T-helper 1 cell (primary cell): ENCODE data around the gene SLC25A21.
"Not testable (repeated sequence)": the region's sequence is repeated elsewhere in the genome, so short reads cannot be mapped to it uniquely, and the experiment has no call there.

Experiments used
- DNase-seq, 5 donors: peaks; one replicate each; pipeline ENCODE4 v3.0.0-alpha.2; 2012 to 2020

SLC25A21 gene

GRCh38 chr14:37185670-37186069, 13.3 kb upstream of the SLC25A21 start:
- DNase-seq: no peak

DNA sequence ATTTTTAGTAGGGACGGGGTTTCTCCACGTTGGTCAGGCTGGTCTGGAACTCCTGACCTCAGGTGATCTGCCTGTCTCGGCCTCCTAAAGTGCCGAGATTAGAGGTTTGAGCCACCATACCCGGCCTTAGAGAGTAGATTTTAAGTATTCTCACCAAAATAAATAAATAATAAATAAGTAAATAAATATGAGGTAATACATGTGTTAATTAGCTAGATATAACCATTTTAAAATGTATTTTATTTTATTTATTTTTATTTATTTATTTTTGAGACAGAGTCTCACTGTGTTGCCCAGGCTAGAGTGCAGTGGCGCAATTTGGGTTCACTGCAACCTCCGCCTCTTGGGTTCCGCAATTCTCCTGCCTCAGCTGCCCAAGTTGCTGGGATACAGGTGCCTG, 12.1 kb upstream of the SLC25A21 start:
- not testable (repeated sequence) for DNase-seq

- DNase-seq: no peak
Observed at GRCh38 chr14:37181441-37181840, 9.0 kb upstream of the SLC25A21 start.

DNA sequence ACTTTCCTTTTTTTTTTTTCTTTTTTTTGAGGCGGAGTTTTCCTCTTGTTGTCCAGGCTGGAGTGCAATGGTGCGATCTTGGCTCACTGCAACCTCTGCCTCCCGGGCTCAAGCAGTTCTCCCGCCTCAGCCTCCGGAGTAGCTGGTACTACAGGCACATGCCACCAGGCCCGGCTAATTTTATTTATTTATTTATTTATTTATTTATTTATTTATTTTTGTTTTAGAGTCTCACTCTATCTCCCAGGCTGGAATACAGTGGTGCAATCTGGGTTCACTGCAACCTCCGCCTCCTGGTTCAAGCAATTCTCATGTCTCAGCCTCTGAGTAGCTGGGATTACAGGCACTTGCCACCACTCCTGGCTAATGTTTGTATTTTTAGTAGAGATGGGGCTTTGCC, 8.5 kb upstream of the SLC25A21 start:
- not testable (repeated sequence) for DNase-seq

DNA sequence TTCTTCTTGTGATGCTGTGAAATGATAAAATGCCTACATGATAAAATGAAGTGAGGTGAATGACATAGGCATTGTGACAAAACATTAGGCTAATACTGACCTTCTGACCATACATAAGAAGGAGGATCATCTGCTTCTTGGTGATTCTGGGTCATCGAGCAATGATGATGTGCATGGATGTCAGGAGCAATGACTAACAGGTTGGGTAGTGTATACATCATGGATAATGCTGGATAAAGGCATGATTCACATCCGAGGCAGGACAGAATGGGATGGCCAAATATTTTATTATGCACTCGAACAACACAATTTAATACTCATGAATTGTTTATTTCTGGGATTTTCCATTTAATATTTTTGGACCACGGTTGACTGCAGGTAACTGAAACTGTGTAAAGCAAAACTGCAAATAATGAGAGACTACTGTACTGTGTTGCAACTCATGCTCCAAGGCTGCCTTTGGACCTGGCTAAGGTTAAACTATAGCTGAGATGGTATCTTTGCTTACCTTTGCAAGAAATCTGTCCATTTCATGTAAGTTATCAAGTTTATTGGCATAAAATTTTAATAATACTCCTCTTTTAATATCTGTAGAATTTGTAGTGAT, 7.6 kb upstream of the SLC25A21 start:
- DNase-seq: no peak

DNA sequence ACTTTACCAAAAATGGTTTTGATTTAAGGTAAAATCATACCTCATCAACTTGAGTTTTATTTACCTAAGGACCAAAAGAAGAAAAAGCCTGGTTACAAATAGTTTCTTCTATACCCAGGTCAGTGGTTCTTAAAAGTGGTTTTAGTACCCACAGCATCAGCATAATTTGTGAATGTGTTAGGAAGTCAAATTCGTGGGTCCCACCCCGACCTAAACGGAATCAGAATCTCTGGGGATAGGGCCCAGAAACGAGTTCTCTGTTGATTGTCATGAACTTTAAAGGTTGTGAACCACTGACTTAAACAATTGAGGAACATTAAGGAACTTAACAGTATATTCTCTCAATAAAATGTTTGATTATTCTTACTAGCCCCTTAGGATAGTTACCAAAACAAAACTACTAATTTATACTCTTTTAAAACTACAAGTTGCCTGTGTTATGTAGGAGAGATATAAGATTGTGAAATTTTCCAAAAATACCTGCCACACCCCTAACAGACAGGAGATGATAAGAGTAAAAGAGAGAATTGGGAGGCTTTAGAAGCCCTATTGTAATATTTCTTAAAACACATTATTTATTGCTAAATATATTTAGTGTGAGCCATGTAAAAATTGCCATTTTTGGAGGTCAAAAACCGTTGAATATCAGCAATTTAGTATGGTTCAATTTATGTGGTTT, 669 bp upstream of the SLC25A21 start:
- DNase-seq: no peak

- DNase-seq: no peak
Observed at GRCh38 chr14:37171678-37172023, 755 bp downstream of the SLC25A21 start.

- DNase-seq: no peak
Observed at GRCh38 chr14:37170993-37171392, 1.4 kb downstream of the SLC25A21 start.

GRCh38 chr14:37170237-37170636, 2.2 kb downstream of the SLC25A21 start:
- DNase-seq: no peak

DNA sequence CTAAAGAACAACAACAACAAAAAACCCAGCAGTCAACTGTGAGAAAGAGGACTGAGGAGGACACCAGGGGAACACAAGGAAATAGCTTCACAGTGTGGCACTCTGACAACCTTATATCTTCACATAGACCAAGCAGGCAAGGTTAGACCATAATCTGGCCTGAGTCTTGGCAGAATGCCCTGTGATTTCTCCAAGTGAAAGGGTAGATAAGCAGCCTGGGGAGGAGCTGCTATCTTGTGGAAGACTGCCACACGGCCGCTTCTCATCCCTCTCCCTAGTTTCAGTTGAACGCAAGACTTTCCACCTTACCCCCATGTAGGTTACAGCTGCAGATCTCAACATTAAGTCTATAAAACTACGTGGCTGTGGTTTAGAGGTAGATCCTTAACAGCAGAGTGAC, 3.7 kb downstream of the SLC25A21 start:
- DNase-seq: no peak

- no peak for DNase-seq
Observed at GRCh38 chr14:37167151-37168047, 5.0 kb downstream of the SLC25A21 start.

GRCh38 chr14:37165794-37166193, 6.6 kb downstream of the SLC25A21 start:
- DNase-seq: no peak

DNA sequence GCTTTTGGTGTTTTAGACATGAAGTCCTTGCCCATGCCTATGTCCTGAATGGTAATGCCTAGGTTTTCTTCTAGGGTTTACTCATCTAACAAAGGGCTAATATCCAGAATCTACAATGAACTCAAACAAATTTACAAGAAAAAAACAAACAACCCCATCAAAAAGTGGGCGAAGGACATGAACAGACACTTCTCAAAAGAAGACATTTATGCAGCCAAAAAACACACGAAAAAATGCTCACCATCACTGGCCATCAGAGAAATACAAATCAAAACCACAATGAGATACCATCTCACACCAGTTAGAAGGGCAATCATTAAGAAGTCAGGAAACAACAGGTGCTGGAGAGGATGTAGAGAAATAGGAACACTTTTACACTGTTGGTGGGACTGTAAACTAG, 10.1 kb downstream of the SLC25A21 start:
- DNase-seq: not testable (repeated sequence)

DNA sequence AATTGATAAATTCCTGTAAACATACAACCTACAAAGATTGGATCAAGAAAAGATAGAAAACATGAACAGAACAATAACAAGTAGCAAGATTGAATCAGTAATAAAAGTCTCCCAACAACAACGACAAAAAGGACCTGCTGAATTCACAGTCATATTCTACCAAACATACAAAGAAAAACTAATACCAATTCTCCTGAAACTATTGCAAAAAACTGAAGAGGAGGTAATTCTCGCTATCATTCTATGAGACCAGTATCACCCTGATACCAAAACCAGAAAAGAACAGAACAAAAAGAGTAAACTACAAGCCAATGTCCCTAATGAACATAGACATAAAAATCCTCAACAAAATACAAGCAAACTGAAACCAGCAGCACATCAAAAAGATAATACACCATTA, 14.4 kb downstream of the SLC25A21 start:
- no peak for DNase-seq

DNA sequence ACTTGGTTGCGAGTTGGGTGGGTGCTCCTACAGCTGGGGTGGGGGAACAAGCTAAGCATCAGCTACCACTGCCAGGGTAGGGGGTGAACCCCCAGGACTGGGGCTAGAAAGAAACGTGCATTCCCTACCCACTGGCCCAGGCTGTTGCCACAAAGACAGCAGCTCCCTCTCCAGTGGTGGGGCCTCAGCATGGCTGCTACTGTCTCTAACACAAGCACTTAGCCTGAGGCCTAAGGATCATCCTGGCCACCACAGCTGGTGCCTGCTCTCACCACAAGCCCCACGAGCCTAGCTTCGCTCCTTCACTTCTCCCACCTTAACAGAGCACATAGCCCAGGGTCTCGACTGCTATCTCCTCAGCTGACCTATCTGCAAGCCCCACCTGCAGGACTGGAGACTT, 18.9 kb downstream of the SLC25A21 start:
- DNase-seq: no peak

GRCh38 chr14:37153005-37153404, 19.4 kb downstream of the SLC25A21 start:
- no peak for DNase-seq

- DNase-seq: peak in 1 of 5 donors; percentile 1
Observed at GRCh38 chr14:37150414-37150813, 22.0 kb downstream of the SLC25A21 start.

DNA sequence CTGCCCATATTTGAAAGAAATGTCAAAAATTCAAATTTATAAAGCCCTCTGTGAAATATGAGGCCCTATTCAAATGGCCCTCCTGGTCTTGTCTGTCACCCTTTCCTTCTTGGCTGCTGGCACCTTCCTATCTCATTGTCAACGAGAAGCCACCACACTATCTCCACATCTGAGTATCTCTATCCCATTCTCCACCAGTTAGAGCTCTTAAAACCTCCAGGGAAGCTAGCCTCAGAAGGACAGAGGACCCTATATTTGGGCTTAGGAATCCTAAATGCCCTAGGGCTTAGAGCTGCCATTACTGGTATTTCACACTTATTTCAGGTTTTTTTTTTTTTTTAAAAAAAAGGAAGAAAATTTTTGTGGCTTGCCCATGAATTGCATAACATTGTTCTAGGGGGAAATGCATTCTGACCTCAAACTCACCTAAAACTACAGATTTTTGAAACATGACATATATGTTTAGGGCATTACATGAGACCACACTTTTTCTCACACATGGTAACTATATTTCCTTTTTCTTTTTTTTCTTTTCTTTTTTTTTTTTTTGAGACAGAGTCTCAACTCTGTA, 25.0 kb downstream of the SLC25A21 start:
- DNase-seq: no peak

DNA sequence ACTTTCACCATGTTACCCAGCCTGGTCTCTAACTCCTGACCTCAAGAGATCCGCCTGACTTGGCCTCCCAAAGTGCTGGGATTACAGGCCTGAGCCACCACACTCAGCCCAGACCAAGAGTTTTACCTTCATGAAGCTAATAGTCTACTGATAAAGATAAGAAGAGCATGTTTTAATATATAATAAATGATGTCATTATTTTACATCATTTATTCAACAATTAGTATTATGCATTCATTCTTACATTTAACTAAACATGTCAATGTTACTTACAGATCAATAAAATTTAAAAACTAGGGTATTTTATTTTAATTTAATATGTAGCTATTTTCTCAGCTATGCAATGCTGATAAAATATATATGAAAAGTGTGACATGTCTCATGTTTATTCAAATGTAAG, 26.0 kb downstream of the SLC25A21 start:
- DNase-seq: not testable (repeated sequence)

DNA sequence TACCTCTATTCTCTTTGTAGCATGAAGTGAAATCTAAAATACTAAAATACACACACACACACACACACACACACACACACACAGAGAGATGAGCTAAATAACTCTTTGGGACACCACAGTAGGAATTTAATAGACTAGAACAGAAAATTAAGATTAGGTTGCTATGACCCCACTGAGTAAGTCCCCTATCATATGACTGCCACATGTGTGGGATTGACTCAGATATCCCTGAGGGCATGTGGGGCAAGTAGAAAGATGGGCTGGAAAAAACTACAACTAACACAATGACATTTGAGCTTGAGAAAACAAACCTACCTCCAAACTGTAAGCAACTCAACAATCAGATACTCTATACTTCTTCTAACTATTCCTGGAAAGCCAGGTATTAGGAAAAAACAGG, 27.0 kb downstream of the SLC25A21 start:
- DNase-seq: no peak

DNA sequence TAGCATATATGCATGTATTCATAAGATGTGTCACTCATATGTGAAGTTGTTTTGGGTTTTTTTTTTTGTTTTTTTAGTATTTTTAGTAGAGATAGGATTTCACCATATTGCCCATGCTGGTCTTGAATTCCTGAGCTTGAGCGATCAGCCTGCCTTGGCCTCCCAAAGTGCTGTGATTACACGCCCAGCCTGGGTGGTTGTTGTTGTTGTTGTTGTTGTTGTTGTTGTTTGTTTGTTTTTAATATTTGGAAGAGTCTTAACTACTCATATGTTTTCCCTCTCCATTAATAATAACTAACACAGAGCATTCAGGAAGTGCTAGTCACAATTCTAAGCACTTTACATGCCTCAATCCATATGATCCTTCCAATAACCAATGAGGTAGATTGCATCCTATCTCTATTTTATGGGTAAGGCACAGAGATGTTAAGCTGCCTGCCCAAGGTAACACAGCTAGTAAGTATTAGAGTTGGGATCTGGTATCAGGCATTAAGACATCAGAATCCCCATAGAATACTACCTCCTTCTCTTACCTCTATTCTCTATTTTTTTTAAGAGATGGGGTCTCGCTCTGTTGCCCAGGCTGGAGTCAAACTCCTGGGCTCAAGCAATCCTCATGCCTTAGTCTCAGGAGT, 27.6 kb downstream of the SLC25A21 start:
- DNase-seq: no peak

DNA sequence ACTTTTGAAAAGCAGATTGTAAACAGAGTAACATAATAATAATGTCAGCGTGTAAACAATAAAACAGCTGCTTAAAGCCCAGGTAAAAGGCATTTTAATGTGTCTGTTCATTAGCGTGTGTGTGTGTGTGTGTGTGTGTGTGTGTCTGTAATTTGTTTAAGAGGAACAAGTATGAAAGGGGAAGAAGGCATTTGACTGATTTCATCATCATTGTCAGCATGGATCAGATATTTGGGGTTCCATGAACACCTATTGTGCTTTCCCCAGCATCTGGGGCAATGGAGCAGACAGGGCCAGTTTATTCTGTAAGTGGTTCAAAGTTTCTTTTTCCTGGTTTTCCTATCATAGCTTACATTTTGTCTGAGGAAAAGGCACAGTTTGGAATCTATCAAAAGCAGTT, 28.9 kb downstream of the SLC25A21 start:
- DNase-seq: no peak

- no peak for DNase-seq
Observed at GRCh38 chr14:37142835-37143401, 29.5 kb downstream of the SLC25A21 start.
